Stimulated activated naive CD8-positive, alpha-beta T cell treated with anti-CD3 and anti-CD28 coated beads, Interleukin-15, Interleukin-2, amounts not matched to agents 100 ng/mL and 50 ng/mL, for 24 hours (primary cell): Measurements from ENCODE around the gene TRIM33.
A peak's percentile ranks its signal among the peaks of the same experiment; 100 is the strongest.
"Not testable (repeated sequence)": the region's sequence is repeated elsewhere in the genome, so short reads cannot be mapped to it uniquely, and the experiment has no call there.

Experiments used
- H3K27ac Mint-ChIP-seq: one replicate; pipeline ENCODE4 v1.8.0; 2021; ENCODE audit warnings: mild to moderate bottlenecking, mixed read lengths
- H3K27me3 Mint-ChIP-seq: one replicate; pipeline ENCODE4 v1.8.0; 2021; ENCODE audit warnings: mixed read lengths
- H3K36me3 Mint-ChIP-seq: one replicate; pipeline ENCODE4 v1.8.0; 2021; ENCODE audit warnings: low read depth, mixed read lengths
- H3K4me1 Mint-ChIP-seq: one replicate; pipeline ENCODE4 v1.8.0; 2021; ENCODE audit warnings: low read depth, mixed read lengths
- H3K4me3 Mint-ChIP-seq: one replicate; pipeline ENCODE4 v1.8.0; 2021; ENCODE audit warnings: mild to moderate bottlenecking, mixed read lengths
- H3K9me3 Mint-ChIP-seq: one replicate; pipeline ENCODE4 v1.8.0; 2021; ENCODE audit warnings: mixed read lengths

The TRIM33 gene

DNA sequence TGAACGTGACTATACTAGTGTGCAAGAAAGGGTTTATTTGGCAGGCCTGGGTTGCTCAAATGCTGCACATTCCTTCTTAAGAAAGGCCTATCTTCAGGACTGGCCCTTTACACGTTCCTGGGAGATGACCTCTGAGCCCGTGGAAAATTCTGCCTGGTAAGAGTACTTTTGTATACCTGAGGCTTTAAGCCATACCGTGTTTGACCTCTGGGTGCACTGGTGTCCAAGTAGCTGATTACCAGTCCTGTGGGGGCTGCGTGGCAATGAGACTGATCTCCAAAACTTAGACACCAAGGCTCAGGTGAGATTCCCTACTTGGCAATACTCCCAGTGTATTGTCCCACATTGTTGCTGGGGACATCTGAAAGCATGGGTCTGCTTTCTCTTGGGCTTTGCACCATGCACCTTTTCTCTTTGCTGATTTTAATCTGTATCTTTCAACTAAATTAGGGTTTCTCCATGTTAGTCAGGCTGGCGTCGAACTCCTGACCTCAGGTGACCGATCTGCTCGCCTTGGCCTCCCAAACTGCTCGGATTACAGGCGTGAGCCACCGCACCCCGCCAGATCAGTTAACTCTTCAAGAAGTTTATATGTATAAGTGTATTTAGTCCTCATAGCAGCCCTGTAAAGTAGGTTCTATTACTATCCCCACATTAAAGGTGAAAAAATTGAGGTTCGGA lies 44.5 kb downstream of the TRIM33 start:
- H3K9me3 Mint-ChIP-seq = no peaks in the 10 kb centered on the region
- H3K4me1 Mint-ChIP-seq = peaks cover 48% of the 10 kb centered on the region
- no peaks in the 10 kb centered on the region for H3K27me3 Mint-ChIP-seq
- peak overlapping the region; percentile 45 for H3K27ac Mint-ChIP-seq
- H3K4me3 Mint-ChIP-seq = no peak overlapping the region
- H3K36me3 Mint-ChIP-seq = peaks cover 50% of the 10 kb centered on the region

- no peaks in the 10 kb centered on the region for H3K9me3 Mint-ChIP-seq
- peaks cover 35% of the 10 kb centered on the region for H3K4me1 Mint-ChIP-seq
- no peak overlapping the region for H3K27ac Mint-ChIP-seq
- peaks cover 58% of the 10 kb centered on the region for H3K36me3 Mint-ChIP-seq
- H3K27me3 Mint-ChIP-seq = no peaks in the 10 kb centered on the region
- H3K4me3 Mint-ChIP-seq = no peak overlapping the region
Observed at GRCh38 chr1:114462963-114463362, 48.0 kb downstream of the TRIM33 start.

DNA sequence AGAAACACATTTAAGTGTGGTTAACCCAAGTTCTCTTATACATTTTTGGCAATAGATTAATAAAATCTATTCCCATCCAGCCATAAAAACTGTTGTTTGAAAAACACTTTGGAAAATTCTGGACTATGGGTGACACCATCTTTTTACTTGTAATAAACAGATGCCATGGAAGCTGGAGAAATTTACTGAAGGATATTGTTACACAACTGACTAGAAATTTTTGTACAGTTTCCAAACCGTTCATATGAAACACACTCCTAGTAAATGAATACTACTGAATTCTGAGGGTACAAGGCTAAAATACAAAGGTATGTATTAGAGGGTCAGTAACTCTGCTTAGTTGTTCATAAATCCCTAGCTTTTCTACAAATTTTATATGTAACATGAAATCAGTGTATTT lies 48.7 kb downstream of the TRIM33 start:
- Mint-ChIP-seq H3K9me3 (no peaks in the 10 kb centered on the region), H3K27me3 (no peaks in the 10 kb centered on the region), H3K36me3 (peaks cover 64% of the 10 kb centered on the region), H3K27ac (no peak overlapping the region), H3K4me3 (no peak overlapping the region), H3K4me1 (peaks cover 30% of the 10 kb centered on the region)

- Mint-ChIP-seq H3K27ac (peak overlapping the region; percentile 70), H3K4me1 (peaks cover 10% of the 10 kb centered on the region), H3K4me3 (no peak overlapping the region), H3K9me3 (no peaks in the 10 kb centered on the region), H3K27me3 (no peaks in the 10 kb centered on the region), H3K36me3 (peaks cover 83% of the 10 kb centered on the region)
Observed at GRCh38 chr1:114458237-114458777, 52.7 kb downstream of the TRIM33 start.

DNA sequence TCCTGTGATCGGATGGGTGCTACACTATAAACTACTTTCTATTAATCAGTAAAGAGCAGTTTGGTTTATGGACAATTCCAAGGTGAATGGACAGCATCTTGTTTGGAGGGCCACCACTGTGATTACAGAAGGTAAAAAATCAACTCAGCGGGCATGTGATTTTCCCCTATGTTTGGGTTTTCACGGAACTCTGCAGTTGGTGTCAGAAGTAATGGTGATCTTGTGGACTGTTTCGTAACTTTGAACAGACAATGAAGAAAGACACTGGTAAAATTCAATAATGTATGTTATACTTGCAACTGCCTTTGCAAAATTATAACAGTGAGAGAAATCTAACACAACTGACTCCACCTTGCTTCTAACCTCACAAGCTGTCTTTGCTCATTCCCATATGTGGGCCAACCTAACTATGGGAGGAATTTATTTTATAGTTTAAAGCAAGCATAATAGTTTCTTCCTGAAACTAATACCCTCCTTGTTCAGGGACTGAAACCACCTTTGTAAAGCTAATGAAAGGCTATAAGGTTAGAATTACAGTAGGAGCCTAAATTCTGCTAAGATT lies 53.2 kb downstream of the TRIM33 start:
- Mint-ChIP-seq H3K4me3 (no peak overlapping the region), H3K36me3 (peaks cover 83% of the 10 kb centered on the region), H3K27ac (peak overlapping the region; percentile 70), H3K27me3 (no peaks in the 10 kb centered on the region), H3K9me3 (no peaks in the 10 kb centered on the region), H3K4me1 (peaks cover 10% of the 10 kb centered on the region)

GRCh38 chr1:114456586-114456985 lies 54.4 kb downstream of the TRIM33 start:
- H3K36me3 Mint-ChIP-seq = peaks cover 79% of the 10 kb centered on the region
- peaks cover 10% of the 10 kb centered on the region for H3K4me1 Mint-ChIP-seq
- no peaks in the 10 kb centered on the region for H3K9me3 Mint-ChIP-seq
- no peaks in the 10 kb centered on the region for H3K27me3 Mint-ChIP-seq
- H3K27ac Mint-ChIP-seq = no peak overlapping the region
- H3K4me3 Mint-ChIP-seq = no peak overlapping the region

- Mint-ChIP-seq H3K4me1 (peaks cover 10% of the 10 kb centered on the region), H3K27ac (no peak overlapping the region), H3K4me3 (no peak overlapping the region), H3K9me3 (no peaks in the 10 kb centered on the region), H3K27me3 (no peaks in the 10 kb centered on the region), H3K36me3 (peaks cover 72% of the 10 kb centered on the region)
Observed at GRCh38 chr1:114455102-114455785, 55.8 kb downstream of the TRIM33 start.

DNA sequence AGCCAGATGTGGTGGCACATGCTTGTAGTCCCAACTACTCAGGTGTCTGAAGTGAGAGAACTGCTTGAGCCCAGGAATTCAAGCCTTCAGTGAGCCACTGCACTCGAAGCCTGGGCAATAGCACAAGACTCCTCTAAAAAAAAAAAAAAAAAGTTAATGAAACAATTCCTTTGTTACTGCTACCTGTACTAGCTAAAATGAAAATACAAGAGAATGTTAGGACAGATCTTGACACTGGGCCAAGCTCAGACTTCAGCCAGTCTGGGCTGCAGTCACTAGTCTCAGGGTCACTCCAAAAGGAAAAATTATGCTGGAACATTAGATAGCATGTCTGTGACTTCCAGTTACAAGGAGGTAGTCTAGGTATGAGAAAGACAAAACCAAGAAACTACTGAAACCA lies 56.5 kb downstream of the TRIM33 start:
- Mint-ChIP-seq H3K36me3 (peaks cover 65% of the 10 kb centered on the region), H3K9me3 (no peaks in the 10 kb centered on the region), H3K27ac (no peak overlapping the region), H3K4me3 (no peak overlapping the region), H3K27me3 (no peaks in the 10 kb centered on the region), H3K4me1 (peaks cover 10% of the 10 kb centered on the region)

GRCh38 chr1:114453361-114453784 lies 57.6 kb downstream of the TRIM33 start:
- Mint-ChIP-seq H3K4me3 (no peak overlapping the region), H3K9me3 (no peaks in the 10 kb centered on the region), H3K36me3 (peaks cover 55% of the 10 kb centered on the region)

DNA sequence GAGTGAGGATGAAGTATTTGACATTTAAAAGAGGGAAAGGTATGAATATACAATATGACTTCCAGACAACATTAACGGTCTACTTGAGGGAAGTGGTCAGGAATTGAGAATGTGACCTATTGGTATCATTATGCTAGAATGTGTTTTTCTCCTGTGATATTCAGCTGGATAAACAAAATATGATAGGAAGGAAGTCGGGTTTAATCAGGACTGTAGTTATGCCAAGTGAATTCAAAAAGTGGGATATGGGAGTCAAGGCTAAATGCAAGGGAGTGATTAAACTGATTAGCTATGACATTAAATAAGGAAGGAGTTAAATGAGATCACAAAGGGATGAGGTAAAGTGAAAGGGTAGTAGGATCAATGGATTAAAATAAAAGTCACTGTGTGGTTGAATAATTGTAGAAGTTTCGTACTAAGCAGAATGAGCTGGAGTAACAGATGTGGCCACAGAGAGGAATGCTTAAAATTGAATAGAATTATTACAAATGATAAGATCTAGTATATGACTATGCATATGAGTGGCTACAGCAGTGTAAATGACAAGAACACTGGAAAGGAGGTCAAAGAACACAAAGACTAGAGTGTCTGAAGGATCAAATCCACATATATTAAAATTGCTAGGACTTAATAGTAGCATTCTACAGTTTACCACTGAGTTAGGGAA lies 62.5 kb downstream of the TRIM33 start:
- Mint-ChIP-seq H3K27ac (no peak overlapping the region), H3K9me3 (no peaks in the 10 kb centered on the region), H3K4me1 (peaks cover 8% of the 10 kb centered on the region), H3K4me3 (no peak overlapping the region), H3K36me3 (peaks cover 23% of the 10 kb centered on the region), H3K27me3 (no peaks in the 10 kb centered on the region)

More at GRCh38 chr1:114453361-114453784, 57.6 kb downstream of the TRIM33 start:
- H3K4me1 Mint-ChIP-seq = peaks cover 5% of the 10 kb centered on the region
- no peak overlapping the region for H3K27ac Mint-ChIP-seq
- no peaks in the 10 kb centered on the region for H3K27me3 Mint-ChIP-seq

- Mint-ChIP-seq H3K4me3 (no peak overlapping the region), H3K9me3 (no peaks in the 10 kb centered on the region), H3K27ac (no peak overlapping the region), H3K27me3 (no peaks in the 10 kb centered on the region), H3K4me1 (peaks cover 8% of the 10 kb centered on the region), H3K36me3 (peaks cover 15% of the 10 kb centered on the region)
Observed at GRCh38 chr1:114446198-114446597, 64.8 kb downstream of the TRIM33 start.

GRCh38 chr1:114443226-114443625 lies 67.8 kb downstream of the TRIM33 start:
- H3K27me3 Mint-ChIP-seq, H3K27ac Mint-ChIP-seq, H3K9me3 Mint-ChIP-seq, H3K4me3 Mint-ChIP-seq: not testable (repeated sequence)
- peaks cover 19% of the 10 kb centered on the region for H3K4me1 Mint-ChIP-seq
- H3K36me3 Mint-ChIP-seq = peaks cover 37% of the 10 kb centered on the region

DNA sequence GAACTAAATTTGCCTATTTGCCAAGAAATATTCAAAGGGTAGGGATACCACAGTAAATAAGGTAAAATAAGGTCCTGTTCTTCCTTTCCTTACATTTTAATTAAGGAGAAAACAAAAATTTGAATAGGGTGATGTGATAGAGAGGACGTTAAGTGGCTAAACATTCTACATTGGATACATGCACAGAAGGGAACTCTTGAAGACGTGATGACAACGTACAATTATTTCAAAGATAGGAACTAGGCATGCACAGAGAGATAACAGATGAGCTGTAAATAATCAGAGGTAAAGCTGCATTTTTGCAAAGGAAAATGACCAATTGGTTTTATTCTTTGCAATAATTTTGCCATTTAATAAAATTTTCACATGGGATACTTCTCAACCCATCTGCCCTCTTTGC lies 69.7 kb downstream of the TRIM33 start:
- H3K27me3 Mint-ChIP-seq = no peaks in the 10 kb centered on the region
- no peak overlapping the region for H3K27ac Mint-ChIP-seq
- H3K9me3 Mint-ChIP-seq = no peaks in the 10 kb centered on the region
- peaks cover 20% of the 10 kb centered on the region for H3K4me1 Mint-ChIP-seq
- H3K36me3 Mint-ChIP-seq = peaks cover 39% of the 10 kb centered on the region
- H3K4me3 Mint-ChIP-seq = no peak overlapping the region

DNA sequence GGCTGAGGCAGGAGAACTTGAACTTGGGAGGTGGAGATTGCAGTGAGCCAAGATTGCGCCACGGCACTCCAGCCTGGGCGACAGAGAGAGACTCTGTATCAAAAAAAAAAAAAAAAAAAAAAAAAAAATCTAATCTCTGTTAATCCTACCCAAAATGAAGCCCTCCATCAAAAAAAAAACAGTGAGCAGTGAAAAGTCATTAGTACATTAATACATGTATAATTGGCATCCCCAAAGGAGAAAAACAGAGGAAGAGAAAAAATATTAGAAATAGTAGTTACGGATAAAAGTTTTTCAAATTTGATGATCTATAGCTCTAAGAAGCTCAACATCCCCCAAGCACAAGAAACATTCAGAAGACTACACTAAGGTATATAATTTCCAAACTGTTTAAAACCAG lies 71.6 kb downstream of the TRIM33 start:
- Mint-ChIP-seq H3K4me1 (peaks cover 26% of the 10 kb centered on the region), H3K36me3 (peaks cover 35% of the 10 kb centered on the region), H3K27ac (no peak overlapping the region), H3K4me3 (no peak overlapping the region), H3K27me3 (no peaks in the 10 kb centered on the region), H3K9me3 (no peaks in the 10 kb centered on the region)

- Mint-ChIP-seq H3K36me3 (peaks cover 39% of the 10 kb centered on the region), H3K27me3 (no peaks in the 10 kb centered on the region), H3K4me1 (peaks cover 21% of the 10 kb centered on the region), H3K9me3 (no peaks in the 10 kb centered on the region), H3K4me3 (no peak overlapping the region), H3K27ac (no peak overlapping the region)
Observed at GRCh38 chr1:114437812-114438211, 73.2 kb downstream of the TRIM33 start.
